Neural progenitor cell (in vitro differentiated cells): ENCODE data around the gene SUSD3.

Experiments used
- EZH2 ChIP-seq: fragments of 200-600 bp; sonication (generic); IDR thresholded peaks from 2 replicates; pipeline ENCODE4 v1.6.1; 2017; ENCODE audit warnings: antibody characterized with exemption, mild to moderate bottlenecking, moderate library complexity
- EZH2phosphoT487 ChIP-seq: fragments of 200-600 bp; sonication (generic); IDR thresholded peaks from 2 replicates; pipeline ENCODE4 v1.6.1; 2017; ENCODE audit warnings: antibody characterized with exemption

DNA sequence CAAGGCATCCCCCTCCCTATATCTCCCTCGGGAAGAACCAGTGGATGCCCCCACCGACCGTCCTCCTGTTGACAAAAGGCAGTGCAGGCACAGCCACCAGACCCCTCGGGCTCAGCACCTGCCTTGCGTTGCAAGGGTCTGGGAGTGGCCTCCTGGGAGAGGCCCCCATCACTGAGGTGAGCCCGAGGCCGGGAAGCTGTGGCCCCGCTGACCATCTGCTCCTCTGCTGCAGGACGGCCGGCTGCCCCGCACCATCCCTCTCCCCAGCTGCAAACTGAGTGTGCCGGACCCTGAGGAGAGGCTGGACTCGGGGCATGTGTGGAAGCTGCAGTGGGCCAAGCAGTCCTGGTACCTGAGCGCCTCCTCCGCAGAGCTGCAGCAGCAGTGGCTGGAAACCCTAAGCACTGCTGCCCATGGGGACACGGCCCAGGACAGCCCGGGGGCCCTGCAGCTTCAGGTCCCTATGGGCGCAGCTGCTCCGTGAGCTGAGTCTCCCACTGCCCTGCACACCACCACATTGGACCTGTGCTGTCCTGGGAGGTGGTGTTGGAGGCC is 23.3 kb upstream of the SUSD3 start:
- TF ChIP-seq EZH2 (no peak), EZH2phosphoT487 (no peak)
